ENCODE results near the gene TEKT3.

DNA sequence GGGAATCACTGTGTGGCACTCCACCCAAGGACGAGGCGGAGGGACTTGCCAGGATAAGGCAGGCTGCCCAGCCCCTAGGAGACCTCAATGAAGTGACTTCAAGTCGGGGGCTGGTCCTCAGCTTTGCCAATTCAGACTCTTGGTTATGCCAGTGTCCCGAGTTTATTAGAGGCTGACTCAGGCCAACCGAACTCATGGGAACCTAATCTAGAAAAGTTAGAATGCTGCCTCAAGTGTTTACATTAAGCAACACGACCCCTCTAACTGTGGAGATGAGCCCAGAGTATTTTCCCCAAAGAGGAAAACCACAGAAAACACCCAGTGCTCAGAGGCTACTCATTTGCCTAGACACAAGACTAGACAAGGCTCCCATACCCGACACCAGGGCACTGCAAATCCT, 1.1 kb upstream of the TEKT3 start:
- TF ChIP-seq POLR2AphosphoS5 (IDR thresholded peaks at IDR 0.05; ENCODE audit: low read depth, low read length) (no peak), EP300 (IDR thresholded peaks at IDR 0.05; ENCODE audit: borderline replicate concordance in 1 of 2, low read depth in 1 of 2, low read length in 1 of 2) (no peak), RCOR1 (IDR thresholded peaks at IDR 0.05; ENCODE audit: low read length) (no peak), EZH2phosphoT487 (IDR thresholded peaks at IDR 0.05; ENCODE audit: borderline replicate concordance, low read depth) (no peak), RAD21 (IDR thresholded peaks at IDR 0.05; ENCODE audit: low read length) (no peak), NFIC (IDR thresholded peaks at IDR 0.05; ENCODE audit: borderline replicate concordance) (no peak)
- TF ChIP-seq, protein P1, sequence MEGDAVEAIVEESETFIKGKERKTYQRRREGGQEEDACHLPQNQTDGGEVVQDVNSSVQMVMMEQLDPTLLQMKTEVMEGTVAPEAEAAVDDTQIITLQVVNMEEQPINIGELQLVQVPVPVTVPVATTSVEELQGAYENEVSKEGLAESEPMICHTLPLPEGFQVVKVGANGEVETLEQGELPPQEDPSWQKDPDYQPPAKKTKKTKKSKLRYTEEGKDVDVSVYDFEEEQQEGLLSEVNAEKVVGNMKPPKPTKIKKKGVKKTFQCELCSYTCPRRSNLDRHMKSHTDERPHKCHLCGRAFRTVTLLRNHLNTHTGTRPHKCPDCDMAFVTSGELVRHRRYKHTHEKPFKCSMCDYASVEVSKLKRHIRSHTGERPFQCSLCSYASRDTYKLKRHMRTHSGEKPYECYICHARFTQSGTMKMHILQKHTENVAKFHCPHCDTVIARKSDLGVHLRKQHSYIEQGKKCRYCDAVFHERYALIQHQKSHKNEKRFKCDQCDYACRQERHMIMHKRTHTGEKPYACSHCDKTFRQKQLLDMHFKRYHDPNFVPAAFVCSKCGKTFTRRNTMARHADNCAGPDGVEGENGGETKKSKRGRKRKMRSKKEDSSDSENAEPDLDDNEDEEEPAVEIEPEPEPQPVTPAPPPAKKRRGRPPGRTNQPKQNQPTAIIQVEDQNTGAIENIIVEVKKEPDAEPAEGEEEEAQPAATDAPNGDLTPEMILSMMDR (IDR thresholded peaks at IDR 0.05): no peak
- TF ChIP-seq, protein P2, sequence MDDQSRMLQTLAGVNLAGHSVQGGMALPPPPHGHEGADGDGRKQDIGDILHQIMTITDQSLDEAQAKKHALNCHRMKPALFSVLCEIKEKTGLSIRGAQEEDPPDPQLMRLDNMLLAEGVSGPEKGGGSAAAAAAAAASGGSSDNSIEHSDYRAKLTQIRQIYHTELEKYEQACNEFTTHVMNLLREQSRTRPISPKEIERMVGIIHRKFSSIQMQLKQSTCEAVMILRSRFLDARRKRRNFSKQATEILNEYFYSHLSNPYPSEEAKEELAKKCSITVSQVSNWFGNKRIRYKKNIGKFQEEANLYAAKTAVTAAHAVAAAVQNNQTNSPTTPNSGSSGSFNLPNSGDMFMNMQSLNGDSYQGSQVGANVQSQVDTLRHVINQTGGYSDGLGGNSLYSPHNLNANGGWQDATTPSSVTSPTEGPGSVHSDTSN (IDR thresholded peaks at IDR 0.05): no peak
- TF ChIP-seq, protein P3, sequence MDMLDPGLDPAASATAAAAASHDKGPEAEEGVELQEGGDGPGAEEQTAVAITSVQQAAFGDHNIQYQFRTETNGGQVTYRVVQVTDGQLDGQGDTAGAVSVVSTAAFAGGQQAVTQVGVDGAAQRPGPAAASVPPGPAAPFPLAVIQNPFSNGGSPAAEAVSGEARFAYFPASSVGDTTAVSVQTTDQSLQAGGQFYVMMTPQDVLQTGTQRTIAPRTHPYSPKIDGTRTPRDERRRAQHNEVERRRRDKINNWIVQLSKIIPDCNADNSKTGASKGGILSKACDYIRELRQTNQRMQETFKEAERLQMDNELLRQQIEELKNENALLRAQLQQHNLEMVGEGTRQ (IDR thresholded peaks at IDR 0.05; ENCODE audit: borderline replicate concordance, low read depth, low read length): no peak
- TF ChIP-seq, protein P4, sequence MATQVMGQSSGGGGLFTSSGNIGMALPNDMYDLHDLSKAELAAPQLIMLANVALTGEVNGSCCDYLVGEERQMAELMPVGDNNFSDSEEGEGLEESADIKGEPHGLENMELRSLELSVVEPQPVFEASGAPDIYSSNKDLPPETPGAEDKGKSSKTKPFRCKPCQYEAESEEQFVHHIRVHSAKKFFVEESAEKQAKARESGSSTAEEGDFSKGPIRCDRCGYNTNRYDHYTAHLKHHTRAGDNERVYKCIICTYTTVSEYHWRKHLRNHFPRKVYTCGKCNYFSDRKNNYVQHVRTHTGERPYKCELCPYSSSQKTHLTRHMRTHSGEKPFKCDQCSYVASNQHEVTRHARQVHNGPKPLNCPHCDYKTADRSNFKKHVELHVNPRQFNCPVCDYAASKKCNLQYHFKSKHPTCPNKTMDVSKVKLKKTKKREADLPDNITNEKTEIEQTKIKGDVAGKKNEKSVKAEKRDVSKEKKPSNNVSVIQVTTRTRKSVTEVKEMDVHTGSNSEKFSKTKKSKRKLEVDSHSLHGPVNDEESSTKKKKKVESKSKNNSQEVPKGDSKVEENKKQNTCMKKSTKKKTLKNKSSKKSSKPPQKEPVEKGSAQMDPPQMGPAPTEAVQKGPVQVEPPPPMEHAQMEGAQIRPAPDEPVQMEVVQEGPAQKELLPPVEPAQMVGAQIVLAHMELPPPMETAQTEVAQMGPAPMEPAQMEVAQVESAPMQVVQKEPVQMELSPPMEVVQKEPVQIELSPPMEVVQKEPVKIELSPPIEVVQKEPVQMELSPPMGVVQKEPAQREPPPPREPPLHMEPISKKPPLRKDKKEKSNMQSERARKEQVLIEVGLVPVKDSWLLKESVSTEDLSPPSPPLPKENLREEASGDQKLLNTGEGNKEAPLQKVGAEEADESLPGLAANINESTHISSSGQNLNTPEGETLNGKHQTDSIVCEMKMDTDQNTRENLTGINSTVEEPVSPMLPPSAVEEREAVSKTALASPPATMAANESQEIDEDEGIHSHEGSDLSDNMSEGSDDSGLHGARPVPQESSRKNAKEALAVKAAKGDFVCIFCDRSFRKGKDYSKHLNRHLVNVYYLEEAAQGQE (IDR thresholded peaks at IDR 0.05; ENCODE audit: low read depth, low read length): no peak

Data from SK-N-SH (cell line).